Naive B cell (primary cell): ENCODE measurements around the gene OR10D3. TPM values are rescaled to one million over a fixed set of nuclear protein-coding genes. Genes with fewer than 3 reads are reported as not detected.
"Not testable (repeated sequence)": the region's sequence is repeated elsewhere in the genome, so short reads cannot be mapped to it uniquely, and the experiment has no call there.

Experiments used
- ATAC-seq, 2 donors: fragments of 150-1000 bp; cut with Tn5 transposase; 2 replicates each; pipeline ENCODE4 v1.10.0; 2021; ENCODE audit warnings: low read depth in 2 of 2, mild to moderate bottlenecking in 2 of 2, moderate library complexity in 2 of 2
- DNase-seq: peaks from one replicate; pipeline ENCODE4 v3.0.0; 2022
- H3K27ac Mint-ChIP-seq, 6 donors: one replicate each; pipeline ENCODE4 v1.8.0; 2020 to 2022; ENCODE audit warnings: mild to moderate bottlenecking in 6 of 6, mixed read lengths in 6 of 6, moderate library complexity in 5 of 6, inconsistent platforms in 2 of 6
- H3K27me3 Mint-ChIP-seq, 3 donors: one replicate each; pipeline ENCODE4 v1.8.0; 2021 to 2022; ENCODE audit warnings: mixed read lengths in 3 of 3, mild to moderate bottlenecking in 1 of 3
- H3K36me3 Mint-ChIP-seq, 2 donors: one replicate each; pipeline ENCODE4 v1.8.0; 2020 to 2022; ENCODE audit warnings: mixed read lengths in 2 of 2, inconsistent platforms in 1 of 2, mild to moderate bottlenecking in 1 of 2
- H3K4me1 Mint-ChIP-seq, 3 donors: one replicate each; pipeline ENCODE4 v1.8.0; 2020 to 2022; ENCODE audit warnings: mixed read lengths in 3 of 3, inconsistent platforms in 1 of 3, mild to moderate bottlenecking in 1 of 3, moderate library complexity in 1 of 3
- H3K4me3 Mint-ChIP-seq, 8 donors: one replicate each; pipeline ENCODE4 v1.8.0; 2020 to 2022; ENCODE audit warnings: mild to moderate bottlenecking in 8 of 8, mixed read lengths in 8 of 8, moderate library complexity in 8 of 8, inconsistent platforms in 2 of 8
- H3K9me3 Mint-ChIP-seq, 7 donors: one replicate each; pipeline ENCODE4 v1.8.0; 2020 to 2022; ENCODE audit warnings: mixed read lengths in 7 of 7, mild to moderate bottlenecking in 5 of 7, inconsistent platforms in 2 of 7, moderate library complexity in 1 of 7
- polyA plus RNA-seq, 6 donors: library from polyadenylated mRNA; unstranded; fragments of 300-500 nt; fragmentation: Illumina TruSeq; gene quantifications; one replicate each; pipeline ENCODE4 v1.2.3, GENCODE V29; 2021; ENCODE audit warnings: low read depth in 6 of 6

OR10D3 gene, protein sequence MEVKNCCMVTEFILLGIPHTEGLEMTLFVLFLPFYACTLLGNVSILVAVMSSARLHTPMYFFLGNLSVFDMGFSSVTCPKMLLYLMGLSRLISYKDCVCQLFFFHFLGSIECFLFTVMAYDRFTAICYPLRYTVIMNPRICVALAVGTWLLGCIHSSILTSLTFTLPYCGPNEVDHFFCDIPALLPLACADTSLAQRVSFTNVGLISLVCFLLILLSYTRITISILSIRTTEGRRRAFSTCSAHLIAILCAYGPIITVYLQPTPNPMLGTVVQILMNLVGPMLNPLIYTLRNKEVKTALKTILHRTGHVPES
- not detected for polyA plus RNA-seq

DNA sequence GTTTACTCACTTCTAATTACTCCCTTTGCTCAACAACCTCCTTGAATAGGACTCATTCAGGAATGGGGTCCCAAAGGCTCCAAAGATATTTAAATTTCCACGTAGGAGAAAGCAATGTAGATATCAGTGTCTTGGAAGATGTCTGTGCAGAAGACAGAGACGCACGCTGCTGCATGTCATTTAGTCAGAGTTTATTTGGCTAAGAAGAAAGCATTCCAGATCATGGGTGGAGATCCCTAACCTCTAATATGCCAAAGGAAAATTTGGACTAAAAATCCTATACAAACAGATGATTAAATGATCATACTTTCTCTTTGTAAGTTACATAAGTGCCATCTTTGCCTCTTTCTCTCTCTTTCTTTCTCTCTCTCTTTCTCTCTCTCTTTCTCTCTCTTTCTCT is at the start of gene OR10D3:
TSS of gene OR10D3 (plus strand) at position 278 of the 400 bp plus-strand sequence. CDS start 1,925 bp downstream, outside the sequence.
- H3K27me3 Mint-ChIP-seq, result peaks cover 18 to 32% (median 19%) of the 10 kb centered on the region in 3 donors
- H3K4me1 Mint-ChIP-seq, result no peaks in the 10 kb centered on the region
- no peak within 1 kb of the TSS for H3K4me3 Mint-ChIP-seq
- no peaks in the 10 kb centered on the region for H3K36me3 Mint-ChIP-seq
- H3K27ac Mint-ChIP-seq, result no peak within 1 kb of the TSS
- ATAC-seq (no peak), DNase-seq (no peak)
- H3K9me3 Mint-ChIP-seq, result peaks cover 0 to 4% (median 0%) of the 10 kb centered on the region in 7 donors

DNA sequence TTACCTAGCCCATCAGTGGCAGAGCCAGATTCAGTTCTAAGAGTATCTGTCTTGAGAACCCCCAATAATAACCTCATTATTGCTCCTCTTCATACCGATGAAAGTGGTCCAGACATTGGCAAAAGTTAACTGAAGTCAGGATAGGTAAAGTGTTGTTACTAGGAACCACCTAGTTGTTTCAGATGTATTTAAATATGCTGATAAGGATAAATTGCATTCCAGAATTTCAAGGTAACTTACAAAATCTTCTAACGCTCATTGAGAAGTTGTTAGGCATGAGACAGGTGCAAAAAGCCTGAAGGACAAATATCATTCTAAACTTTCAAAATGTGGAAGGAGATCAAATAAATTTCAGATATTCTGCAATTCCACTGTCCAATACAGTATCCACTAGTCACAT is 40.1 kb upstream of the OR10D3 start:
- H3K4me1 Mint-ChIP-seq, result no peaks in the 10 kb centered on the region
- H3K36me3 Mint-ChIP-seq, result peaks cover 6 to 30% of the 10 kb centered on the region in 2 donors
- H3K9me3 Mint-ChIP-seq, result peaks cover 11 to 23% (median 12%) of the 10 kb centered on the region in 7 donors
- H3K27ac Mint-ChIP-seq, result peak overlapping the region in 1 of 6 donors; percentile 24
- no peaks in the 10 kb centered on the region for H3K27me3 Mint-ChIP-seq
- DNase-seq (no peak), ATAC-seq (no peak)
- no peak overlapping the region for H3K4me3 Mint-ChIP-seq

DNA sequence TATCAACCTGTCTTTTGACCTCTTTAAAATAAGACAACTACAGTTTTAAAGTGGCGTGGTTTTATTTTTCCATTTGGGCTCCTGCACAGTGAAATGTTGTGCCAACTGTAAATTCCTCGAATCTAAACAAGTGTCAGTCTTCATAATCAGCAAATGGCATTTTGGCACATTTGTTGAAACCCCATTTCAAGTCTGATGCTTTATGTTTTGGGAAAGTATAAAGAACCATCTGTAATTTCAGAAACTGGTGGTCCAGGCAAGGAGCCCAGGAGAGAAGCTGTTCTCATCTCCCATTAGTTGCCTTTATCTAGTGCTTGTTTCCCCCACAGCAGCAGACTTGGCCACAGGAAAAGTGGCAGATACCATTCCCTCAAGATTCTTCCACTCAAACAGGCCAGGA is 35.2 kb upstream of the OR10D3 start:
- no peak overlapping the region for H3K4me3 Mint-ChIP-seq

DNA sequence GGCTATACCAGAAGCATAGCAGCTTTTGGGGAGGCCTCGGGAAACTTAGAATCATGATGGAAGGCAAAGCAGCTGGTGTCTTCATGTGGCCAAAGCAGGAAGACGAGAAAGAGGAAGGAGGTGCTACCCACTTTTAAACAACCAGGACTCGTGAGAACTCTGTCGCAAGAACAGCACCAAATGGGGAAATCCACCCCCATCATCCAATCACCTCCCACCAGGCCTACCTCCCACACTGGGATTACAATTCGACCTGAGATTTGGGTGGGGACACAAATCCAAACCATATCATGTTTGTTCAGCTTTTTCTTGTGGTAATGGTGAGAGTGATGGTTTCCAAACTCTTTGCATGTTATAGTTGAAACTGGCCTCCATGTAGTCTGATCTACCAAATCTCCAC is 32.5 kb upstream of the OR10D3 start:
- Mint-ChIP-seq H3K36me3 (no peaks in the 10 kb centered on the region), H3K9me3 (peaks cover 0 to 4% (median 0%) of the 10 kb centered on the region in 7 donors), H3K4me3 (no peak overlapping the region), H3K27me3 (no peaks in the 10 kb centered on the region), H3K27ac (no peak overlapping the region), H3K4me1 (no peaks in the 10 kb centered on the region)
- DNase-seq (no peak), ATAC-seq (peak; percentile 42 to 67)

More for the DNA sequence above, 35.2 kb upstream of the OR10D3 start:
- ATAC-seq (no peak), DNase-seq (no peak)
- Mint-ChIP-seq H3K36me3 (no peaks in the 10 kb centered on the region), H3K27ac (no peak overlapping the region), H3K27me3 (no peaks in the 10 kb centered on the region), H3K9me3 (peaks cover 0 to 4% (median 0%) of the 10 kb centered on the region in 7 donors), H3K4me1 (no peaks in the 10 kb centered on the region)

DNA sequence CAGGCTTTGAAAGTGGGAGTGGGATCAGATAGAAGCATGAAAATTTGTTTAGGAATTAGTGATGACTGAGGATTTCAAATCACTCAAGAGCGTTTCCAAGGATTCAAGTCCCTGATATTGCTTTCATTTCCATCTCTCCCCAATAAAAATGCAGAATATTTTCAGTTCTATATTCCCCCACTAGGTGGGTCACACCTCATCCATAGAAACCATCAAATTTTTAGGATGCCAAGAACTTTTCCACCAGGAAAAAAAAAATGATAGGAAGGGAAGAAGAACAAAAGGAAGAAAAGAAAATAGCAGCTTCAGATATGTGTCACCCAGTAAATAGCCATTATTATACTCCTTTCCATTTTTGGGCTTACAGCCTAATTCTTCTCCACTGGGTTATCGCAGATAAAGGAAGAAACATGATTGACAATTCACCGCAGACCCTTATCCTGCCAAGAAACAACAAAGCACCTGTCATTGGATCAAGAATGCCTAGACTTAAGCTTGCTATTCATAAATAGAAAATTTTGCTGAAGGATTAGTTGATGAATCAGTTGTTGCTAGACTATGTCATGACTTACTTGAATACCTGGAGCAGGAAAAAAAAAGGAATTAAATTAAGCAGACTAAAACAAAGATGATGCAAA is 30.3 kb upstream of the OR10D3 start:
- DNase-seq, result no peak
- Mint-ChIP-seq H3K4me3 (no peak overlapping the region), H3K36me3 (no peaks in the 10 kb centered on the region)

DNA sequence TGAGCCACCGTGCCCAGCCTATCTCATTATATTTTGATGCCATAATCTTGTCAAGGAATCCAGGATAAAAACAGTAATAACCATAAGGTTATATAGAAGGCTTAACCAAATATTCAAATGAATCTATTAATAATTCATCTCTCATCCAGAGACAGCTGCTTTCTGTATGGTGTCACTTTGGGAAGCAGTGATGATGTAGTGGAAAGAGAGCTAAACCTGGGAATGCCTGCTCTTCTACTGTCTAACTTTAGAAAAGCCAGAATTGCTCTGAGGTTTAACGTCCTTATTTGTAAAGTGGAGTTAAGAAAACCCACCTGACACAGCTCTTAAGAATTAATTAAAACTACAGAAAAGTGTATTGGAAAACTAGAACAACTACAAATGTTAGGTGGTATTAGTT is 29.3 kb upstream of the OR10D3 start:
- DNase-seq (no peak), ATAC-seq (no peak)
- H3K27ac Mint-ChIP-seq, result no peak overlapping the region
- H3K9me3 Mint-ChIP-seq, result peaks cover 0 to 6% (median 2%) of the 10 kb centered on the region in 7 donors
- peaks cover 7 to 9% (median 8%) of the 10 kb centered on the region in 3 donors for H3K27me3 Mint-ChIP-seq
- no peak overlapping the region for H3K4me3 Mint-ChIP-seq
- H3K36me3 Mint-ChIP-seq, result no peaks in the 10 kb centered on the region
- H3K4me1 Mint-ChIP-seq, result no peaks in the 10 kb centered on the region

More for the DNA sequence above, 30.3 kb upstream of the OR10D3 start:
- no peak for ATAC-seq
- Mint-ChIP-seq H3K27me3 (peaks cover 0 to 6% (median 4%) of the 10 kb centered on the region in 3 donors), H3K27ac (no peak overlapping the region), H3K4me1 (no peaks in the 10 kb centered on the region), H3K9me3 (peaks cover 0 to 4% (median 0%) of the 10 kb centered on the region in 7 donors)

DNA sequence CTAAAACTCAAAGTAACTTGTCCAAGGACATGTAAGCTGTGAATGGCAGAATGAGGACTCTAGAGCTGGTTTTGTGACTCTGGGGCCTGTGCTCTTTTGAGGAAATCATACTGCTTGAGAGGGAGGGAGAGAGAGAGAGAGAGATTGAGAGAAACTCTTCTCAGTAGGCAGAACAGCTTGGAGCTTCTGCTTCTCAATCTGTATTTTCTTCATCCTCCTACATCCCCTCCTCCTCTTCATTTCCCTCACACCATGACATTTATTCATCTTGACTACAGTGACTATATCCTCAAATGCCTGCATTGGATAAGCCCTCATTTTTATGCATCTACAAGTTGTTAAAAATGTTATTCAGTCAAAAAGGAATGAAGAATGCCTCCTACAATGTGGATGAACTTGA is 23.7 kb upstream of the OR10D3 start:
- H3K4me1 Mint-ChIP-seq, result no peaks in the 10 kb centered on the region

DNA sequence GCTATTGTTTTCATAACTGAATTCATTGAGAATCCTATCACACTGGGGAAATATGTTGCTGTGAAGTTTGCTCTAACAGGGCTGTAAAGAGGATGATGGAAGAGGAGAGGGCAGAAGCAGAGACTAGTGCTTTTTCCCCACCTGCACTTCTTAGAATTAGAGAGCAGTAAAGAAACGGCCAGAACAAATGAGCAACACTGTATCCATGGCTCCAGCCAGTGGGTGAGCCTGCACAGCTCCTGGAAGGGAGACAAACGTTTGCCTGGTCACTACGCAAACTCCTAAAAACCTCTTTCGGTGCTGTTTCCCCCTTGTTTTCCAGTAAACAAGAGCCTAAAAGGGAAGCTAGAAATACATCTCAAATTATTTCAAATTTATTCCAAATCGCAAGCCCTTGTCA is 22.2 kb upstream of the OR10D3 start:
- no peak overlapping the region for H3K4me3 Mint-ChIP-seq
- no peak overlapping the region for H3K27ac Mint-ChIP-seq
- no peaks in the 10 kb centered on the region for H3K4me1 Mint-ChIP-seq
- H3K27me3 Mint-ChIP-seq, result peaks cover 14 to 25% (median 16%) of the 10 kb centered on the region in 3 donors
- peaks cover 0 to 9% (median 3%) of the 10 kb centered on the region in 7 donors for H3K9me3 Mint-ChIP-seq
- DNase-seq (no peak), ATAC-seq (no peak)
- H3K36me3 Mint-ChIP-seq, result no peaks in the 10 kb centered on the region

More for the DNA sequence above, 23.7 kb upstream of the OR10D3 start:
- Mint-ChIP-seq H3K27ac (no peak overlapping the region), H3K9me3 (peaks cover 0 to 8% (median 0%) of the 10 kb centered on the region in 7 donors), H3K27me3 (peaks cover 14 to 21% (median 16%) of the 10 kb centered on the region in 3 donors), H3K4me3 (no peak overlapping the region), H3K36me3 (no peaks in the 10 kb centered on the region)
- ATAC-seq (no peak), DNase-seq (no peak)

DNA sequence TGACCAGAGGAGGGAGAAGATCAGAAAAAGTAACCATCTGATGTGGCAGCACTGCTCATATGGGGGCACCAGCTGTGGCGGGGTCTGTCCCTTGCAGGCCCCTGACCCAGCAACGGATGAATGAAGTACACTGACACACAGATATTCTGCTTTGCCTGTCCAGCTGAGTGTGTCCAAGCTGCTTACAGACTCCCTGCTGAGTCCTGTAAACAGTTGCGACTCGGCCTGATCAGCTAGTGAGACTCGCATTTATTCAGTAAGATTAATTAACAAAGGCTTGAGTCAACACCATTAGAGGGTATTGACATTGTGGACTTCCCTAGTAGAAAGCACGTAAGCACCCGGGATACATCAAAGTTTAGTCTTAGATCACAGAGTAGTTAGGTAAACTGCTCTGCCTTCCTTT is 15.3 kb upstream of the OR10D3 start:
- Mint-ChIP-seq H3K4me1 (no peaks in the 10 kb centered on the region), H3K4me3 (no peak overlapping the region), H3K9me3 (peaks cover 0 to 9% (median 4%) of the 10 kb centered on the region in 7 donors), H3K27me3 (peaks cover 9 to 20% (median 14%) of the 10 kb centered on the region in 3 donors), H3K27ac (no peak overlapping the region), H3K36me3 (no peaks in the 10 kb centered on the region)
- ATAC-seq, result no peak
- no peak for DNase-seq

DNA sequence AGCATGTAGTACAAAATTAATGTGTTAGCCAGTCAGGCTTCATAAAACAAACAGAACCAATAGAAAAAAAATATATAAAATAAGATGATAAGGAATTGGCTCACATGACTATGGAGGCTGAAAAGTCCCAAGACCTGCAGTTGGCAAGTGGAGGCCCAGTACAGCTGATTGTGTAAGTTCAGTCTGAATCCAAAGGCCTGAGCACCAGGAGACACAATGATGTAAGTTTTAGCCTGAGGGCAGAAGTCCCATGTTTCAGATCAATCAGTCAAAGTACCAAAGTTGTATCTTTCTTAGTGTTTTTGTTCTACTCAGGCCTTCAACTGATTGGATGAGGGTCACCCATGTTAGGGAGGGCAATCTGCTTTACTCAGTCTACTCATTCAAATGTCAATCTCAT is 14.3 kb upstream of the OR10D3 start:
- H3K27me3 Mint-ChIP-seq, result peaks cover 9 to 20% (median 9%) of the 10 kb centered on the region in 3 donors
- no peak overlapping the region for H3K27ac Mint-ChIP-seq
- no peaks in the 10 kb centered on the region for H3K4me1 Mint-ChIP-seq
- ATAC-seq, result no peak
- no peak for DNase-seq
- peaks cover 0 to 9% (median 3%) of the 10 kb centered on the region in 7 donors for H3K9me3 Mint-ChIP-seq
- no peaks in the 10 kb centered on the region for H3K36me3 Mint-ChIP-seq
- H3K4me3 Mint-ChIP-seq, result no peak overlapping the region

DNA sequence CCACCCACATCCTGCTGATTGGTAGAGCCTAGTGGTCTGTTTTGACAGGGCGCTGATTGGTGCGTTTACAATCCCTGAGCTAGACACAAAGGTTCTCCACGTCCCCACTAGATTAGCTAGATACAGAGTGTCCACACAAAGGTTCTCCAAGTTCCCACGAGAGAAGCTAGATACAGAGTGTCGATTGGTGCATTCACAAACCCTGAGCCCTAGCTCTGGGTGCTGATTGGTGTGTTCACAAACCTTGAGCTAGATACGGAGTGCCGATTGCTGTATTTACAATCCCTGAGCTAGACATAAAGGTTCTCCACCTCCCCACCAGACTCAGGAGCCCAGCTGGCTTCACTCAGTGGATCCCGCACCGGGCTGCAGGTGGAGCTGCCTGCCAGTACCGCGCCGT is 12.8 kb upstream of the OR10D3 start:
- not testable (repeated sequence) for DNase-seq, H3K36me3 Mint-ChIP-seq, H3K9me3 Mint-ChIP-seq, ATAC-seq, H3K27ac Mint-ChIP-seq, H3K4me3 Mint-ChIP-seq, H3K4me1 Mint-ChIP-seq
- H3K27me3 Mint-ChIP-seq, result peaks cover 8 to 15% (median 9%) of the 10 kb centered on the region in 3 donors

DNA sequence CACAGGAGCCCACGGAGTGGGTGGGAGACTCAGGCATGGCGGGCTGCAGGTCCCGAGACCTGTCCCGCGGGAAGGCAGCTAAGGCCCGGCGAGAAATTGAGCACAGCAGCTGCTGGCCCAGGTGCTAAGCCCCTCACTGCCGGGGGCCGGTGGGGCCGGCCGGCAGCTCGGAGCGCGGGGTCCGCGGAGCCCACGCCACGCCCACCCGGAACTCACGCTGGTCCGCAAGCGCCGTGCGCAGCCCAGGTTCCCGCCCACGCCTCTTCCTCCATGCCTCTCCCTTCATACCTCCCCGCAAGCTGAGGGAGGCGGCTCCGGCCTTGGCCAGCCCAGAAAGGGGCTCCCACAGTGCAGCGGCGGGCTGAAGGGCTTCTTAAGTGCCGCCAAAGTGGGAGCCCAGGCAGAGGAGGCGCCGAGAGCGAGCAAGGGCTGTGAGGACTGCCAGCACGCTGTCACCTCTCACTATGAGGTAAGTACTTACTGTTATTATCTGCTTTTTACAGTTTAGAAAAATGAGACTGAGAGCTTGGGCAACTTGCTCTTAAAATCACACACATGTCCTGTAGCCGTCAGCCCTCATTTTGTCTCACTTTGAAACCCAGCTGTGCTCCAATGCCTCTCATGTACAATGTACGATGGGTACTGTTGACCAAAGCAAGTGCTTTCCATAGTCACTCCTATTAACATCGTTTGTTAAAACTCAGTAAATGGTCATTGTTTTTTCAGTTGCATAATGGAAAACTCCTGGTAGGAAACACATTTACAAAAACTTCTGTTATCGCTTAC is 12.2 kb upstream of the OR10D3 start:
- no peak for DNase-seq
- ATAC-seq, result no peak
- Mint-ChIP-seq H3K4me3 (no peak overlapping the region), H3K36me3 (no peaks in the 10 kb centered on the region), H3K4me1 (no peaks in the 10 kb centered on the region), H3K27ac (no peak overlapping the region), H3K9me3 (peaks cover 0 to 4% (median 0%) of the 10 kb centered on the region in 7 donors), H3K27me3 (peaks cover 8 to 15% (median 9%) of the 10 kb centered on the region in 3 donors)

DNA sequence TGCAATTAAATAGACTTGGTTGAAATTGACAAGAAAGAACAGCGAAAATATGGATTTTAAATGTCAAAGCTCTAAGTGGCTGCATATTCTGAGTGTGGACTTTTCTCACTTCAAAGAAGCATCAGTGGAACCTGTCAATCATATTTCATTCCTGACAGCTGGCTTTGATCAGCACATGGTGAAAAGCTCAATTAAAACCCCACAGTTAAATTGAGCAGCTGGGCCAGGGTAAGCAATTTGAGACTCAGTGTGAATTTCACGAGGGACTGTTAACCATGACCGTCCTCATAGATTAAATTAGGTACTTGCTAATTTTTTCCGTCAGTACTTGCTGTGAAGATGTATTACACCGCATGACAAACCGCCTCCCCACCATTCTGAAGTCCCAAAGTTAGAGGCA is 11.0 kb upstream of the OR10D3 start:
- H3K27ac Mint-ChIP-seq, result no peak overlapping the region
- no peaks in the 10 kb centered on the region for H3K36me3 Mint-ChIP-seq
- ATAC-seq (no peak), DNase-seq (no peak)
- H3K27me3 Mint-ChIP-seq, result peaks cover 6 to 8% (median 7%) of the 10 kb centered on the region in 3 donors
- H3K9me3 Mint-ChIP-seq, result peaks cover 0 to 4% (median 0%) of the 10 kb centered on the region in 7 donors
- H3K4me1 Mint-ChIP-seq, result no peaks in the 10 kb centered on the region
- H3K4me3 Mint-ChIP-seq, result no peak overlapping the region
